NCI-H510A treated with DMSO at 0.1 percent for 48 hours (cell line): Measurements from ENCODE around the gene NPIPB8.
"Not testable (repeated sequence)": the region's sequence is repeated elsewhere in the genome, so short reads cannot be mapped to it uniquely, and the experiment has no call there.

Source experiments
- DNase-seq: peaks from one replicate; lab custom pipeline; 2025; lab: John Stamatoyannopoulos, UW

Gene NPIPB8

GRCh38 chr16:28607116-28607623, 30.7 kb upstream of the NPIPB8 start:
- no peak for DNase-seq

DNA sequence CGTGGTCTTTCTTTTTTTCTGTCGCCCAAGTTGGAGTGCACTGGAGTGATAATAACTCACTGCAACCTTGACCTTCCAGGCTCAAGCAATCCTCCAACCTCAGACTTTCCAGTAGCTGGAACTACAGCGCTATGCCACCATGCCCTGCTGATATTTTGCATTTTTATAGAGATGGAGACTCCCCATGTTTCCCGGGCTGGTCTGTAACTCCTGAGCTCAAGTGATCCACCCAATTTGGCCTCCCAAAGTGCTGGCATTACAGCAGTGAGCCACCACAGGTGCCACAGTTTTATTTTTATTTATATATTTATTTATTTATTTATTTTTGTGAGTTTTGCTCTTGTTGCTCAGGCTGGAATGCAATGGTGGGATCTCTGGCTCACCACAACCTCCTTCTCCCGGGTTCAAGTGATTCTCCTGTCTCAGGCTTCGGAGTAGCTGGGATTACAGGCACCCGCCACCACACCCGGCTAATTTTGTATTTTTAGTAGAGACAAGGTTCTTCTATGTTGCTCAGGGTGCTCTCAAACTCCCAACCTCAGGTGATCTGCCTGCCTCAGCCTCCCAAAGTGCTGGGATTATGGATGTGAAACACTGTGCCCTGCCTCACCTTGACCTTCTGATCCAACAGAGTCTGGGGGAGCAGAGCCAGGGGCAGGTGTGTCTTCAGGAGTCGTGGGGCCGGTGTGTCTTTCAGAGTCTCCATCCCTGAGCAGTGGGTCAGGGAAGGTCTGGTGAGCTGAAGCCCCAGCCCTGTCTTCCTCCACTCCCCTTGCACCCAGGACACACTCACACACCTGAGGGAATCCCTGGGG, 30.0 kb upstream of the NPIPB8 start:
- not testable (repeated sequence) for DNase-seq

DNA sequence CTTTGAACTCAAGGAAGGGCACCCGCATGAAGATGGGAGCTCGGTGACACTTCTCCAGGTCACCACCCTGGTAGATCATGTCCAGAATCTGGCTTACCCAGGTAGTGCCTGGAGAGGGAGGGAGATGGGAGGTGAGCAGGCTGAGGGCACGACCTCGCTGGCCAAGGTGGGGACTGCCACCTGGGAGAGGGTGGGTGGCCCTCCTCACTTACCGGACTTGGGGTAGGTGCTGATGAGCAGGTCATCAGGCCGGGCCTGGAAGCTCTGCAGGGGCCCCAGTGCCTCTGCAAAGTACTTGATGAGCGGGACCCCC, 29.4 kb upstream of the NPIPB8 start:
- not testable (repeated sequence) for DNase-seq

DNA sequence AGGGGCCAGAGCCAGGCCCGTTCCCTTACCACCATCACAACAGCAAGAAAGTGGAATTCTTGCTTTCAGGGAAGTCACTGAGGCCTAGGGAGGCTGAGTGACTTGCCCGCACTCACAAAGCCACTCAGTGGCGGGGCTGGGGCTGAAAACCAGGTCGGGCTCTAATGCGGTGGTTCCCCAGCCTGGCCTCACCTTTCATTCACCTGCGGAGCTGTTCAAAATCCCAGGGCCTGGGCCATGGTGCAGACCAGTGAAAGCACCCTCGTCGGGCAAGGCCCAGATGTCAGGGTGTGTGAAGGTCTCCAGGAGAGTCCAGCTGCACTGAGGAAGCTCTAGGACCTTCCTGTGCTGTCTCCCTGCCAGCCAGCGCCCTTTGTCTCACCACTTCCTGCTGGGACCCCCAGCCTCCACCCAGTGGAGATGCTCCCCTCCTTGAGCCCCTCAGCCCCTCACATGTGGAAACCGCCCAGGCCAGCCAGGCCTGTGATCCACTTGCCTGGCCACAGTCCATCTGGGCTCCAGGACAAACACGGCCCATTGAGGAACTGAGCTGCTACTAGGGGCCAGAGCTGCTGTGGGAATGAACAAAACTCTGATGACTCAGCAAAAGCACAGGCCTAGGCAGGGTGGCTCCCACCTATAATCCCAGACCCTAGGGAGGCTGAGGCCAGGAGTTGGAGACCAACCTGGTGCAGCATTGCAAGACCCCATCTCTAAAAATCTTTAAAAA, 28.8 kb upstream of the NPIPB8 start:
- DNase-seq: not testable (repeated sequence)

GRCh38 chr16:28609631-28610594, 28.0 kb upstream of the NPIPB8 start, which contains the start of gene SULT1A1:
Gene SULT1A1 (minus strand): TSS chr16:28610044. CDS start chr16:28608855, 1,189 bp downstream.
- DNase-seq: no peak

- DNase-seq: no peak
Observed at GRCh38 chr16:28610595-28611191, 27.2 kb upstream of the NPIPB8 start.

- not testable (repeated sequence) for DNase-seq
Observed at GRCh38 chr16:28612359-28613280, 25.2 kb upstream of the NPIPB8 start.

GRCh38 chr16:28613912-28614311, 24.0 kb upstream of the NPIPB8 start:
- DNase-seq: not testable (repeated sequence)

DNA sequence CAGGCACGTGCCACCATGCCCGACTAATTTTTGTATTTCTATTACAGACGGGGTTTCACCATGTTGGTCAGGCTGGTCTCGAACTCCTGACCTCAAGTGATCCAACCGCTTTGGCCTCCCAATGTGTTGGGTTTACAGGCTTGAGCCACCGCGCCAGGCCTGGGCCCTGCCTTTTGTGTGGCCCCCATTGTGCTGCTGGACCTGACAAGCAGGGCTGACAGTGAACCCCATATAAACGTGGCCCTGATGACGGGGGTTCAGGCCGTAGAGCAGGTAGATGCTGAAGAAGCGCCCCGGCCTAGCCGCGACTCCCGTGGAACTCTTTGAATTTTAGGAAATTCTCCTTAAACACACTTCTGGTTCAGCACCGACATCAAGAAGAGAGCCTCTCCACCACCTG, 23.3 kb upstream of the NPIPB8 start:
- DNase-seq: not testable (repeated sequence)

DNA sequence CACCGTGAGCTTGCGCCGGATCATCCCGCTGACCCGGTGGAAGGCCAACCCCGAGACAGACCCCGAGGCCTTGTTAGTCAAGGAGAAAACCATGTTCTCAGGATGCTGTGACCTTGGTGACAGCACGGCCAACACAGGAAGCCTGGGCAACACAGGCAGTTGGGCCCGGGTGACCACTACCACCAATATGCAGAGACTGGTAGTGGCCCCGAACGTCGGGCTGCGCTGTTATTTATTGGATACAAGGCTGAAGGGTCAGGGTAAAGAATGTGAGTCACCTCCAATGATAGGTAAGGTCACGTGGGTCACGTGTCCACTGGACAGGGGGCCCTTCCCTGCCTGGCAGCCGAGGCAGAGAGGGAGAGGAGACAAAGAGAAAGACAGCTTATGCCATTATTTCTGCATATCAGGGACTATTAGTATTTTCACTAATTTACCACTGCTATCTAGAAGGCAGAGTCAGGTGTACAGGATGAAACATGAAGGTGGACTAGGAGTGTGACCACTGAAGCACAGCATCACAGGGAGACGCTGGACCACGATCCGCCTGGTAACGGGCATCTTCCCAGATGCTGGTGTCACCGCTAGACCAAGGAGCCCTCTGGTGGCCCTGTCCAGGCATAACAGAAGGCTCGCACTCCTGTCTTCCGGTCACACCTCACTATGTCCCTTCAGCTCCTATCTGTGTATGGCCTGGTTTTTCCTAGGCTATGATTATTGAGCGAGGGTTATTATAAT, 22.2 kb upstream of the NPIPB8 start:
- DNase-seq: peak; percentile 29

DNA sequence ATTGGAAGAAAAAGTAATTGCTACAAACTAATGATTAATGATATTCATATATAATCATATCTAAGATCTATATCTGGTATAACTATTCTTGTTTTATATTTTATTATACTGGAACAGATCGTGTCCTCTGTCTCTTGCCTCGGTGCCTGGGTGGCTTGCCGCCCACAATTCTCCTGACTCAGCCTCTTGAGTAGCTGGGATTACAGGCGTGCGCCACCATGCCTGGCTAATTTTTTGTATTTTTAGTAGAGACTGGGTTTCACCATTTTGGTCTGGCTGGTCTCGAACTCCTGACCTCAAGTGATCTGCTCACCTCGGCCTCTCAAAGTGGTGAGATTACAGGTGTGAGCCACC, 21.7 kb upstream of the NPIPB8 start:
- not testable (repeated sequence) for DNase-seq

DNA sequence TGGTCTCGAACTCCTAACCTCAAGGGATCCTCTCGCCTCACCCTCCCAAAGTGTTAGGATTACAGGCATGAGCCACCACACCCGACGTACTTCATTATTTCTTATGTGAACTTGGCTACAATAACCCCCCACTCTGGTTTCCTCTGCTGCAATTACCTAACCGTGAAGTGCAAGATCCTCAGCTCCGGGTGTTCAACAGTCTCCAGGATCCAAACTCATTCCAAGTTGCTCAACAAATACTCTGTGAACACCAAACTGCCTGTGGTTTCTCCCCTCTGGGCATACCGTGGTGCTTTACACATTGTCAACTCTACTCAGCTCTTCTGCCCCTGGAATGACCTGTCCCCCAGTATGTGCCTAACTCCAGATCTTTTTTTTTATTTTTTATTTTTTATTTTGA, 21.2 kb upstream of the NPIPB8 start:
- DNase-seq: no peak

- DNase-seq: no peak
Observed at GRCh38 chr16:28617874-28618273, 20.0 kb upstream of the NPIPB8 start.

DNA sequence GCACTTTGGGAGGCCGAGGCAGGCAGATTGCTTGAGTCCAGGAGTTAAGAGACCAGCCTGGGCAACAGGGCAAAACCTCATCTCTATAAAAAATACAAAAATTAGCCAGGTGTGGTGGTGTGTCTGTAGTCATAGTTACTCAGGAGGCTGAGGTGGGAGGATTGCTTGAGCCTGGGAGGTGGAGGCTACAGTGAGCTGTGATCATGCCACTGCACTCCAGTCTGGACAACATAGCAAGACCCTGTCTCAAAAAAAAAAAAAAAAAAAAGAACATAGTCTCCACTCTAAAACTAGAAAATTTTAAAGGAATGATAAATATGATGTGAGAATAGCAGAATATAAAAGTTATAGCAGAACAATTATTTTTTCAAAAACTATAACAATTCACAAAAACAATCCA, 17.5 kb upstream of the NPIPB8 start:
- not testable (repeated sequence) for DNase-seq

DNA sequence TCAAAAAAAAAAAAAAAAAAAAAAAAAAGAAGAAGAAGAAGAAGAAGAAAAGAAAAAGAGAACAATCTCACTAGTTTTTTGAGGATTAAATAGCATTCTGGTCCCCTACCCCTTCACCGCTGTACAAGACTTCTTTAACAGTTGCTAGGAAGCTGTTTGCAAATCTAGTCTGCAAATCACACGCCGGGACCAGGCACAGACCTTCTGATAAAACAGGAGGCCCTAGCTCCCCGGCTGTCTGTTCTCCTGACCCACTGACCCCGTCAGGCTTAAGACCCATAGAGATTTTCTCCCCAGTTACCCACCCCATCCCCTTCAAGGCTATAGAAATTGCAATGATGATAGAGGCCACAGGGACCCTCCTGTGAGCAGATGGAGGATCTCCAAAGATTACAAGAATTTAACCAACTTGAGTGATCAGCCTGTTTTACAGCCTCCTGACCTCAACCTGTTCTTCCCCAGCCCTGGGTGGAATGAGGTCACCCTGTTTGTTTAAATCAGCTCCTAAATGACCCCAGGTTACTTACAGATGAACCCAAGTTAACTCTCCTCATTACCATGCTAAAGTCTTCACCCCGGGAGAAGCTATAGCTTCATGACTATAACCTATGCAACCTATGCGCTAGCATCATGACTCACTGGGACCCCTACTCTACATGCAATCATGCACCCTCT, 16.2 kb upstream of the NPIPB8 start:
- DNase-seq: no peak

DNA sequence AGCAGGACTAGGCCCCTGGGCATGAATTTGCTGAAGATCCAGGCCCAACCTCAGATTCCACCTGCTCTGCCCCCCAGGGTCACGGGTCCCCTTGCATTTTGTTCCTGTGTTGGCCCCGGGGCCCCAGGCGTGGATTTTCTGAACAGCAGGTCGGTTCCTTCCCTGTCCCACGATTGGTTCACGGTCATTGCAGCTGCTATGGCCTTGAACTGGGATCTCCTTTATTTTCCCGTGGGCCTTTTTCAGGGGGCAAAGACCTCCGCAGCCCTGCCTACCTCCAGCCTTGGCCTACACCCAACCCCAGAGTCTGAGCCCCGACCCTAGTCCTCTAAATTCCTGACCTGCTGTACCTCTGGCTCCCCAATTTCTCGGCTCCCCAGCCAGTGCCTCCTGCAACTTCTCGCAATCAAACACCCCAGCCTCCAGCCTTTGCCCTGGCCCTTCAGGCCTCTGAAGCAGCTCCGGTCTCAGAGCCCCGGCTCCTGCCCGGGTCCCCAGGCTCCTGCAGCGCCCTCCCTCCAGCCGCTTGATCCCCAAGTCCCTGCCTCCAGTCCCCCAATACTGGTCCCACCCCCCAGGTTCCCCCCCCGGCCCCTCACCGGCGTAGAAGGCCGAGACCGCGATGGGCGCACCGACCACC, 15.2 kb upstream of the NPIPB8 start:
- not testable (repeated sequence) for DNase-seq

DNA sequence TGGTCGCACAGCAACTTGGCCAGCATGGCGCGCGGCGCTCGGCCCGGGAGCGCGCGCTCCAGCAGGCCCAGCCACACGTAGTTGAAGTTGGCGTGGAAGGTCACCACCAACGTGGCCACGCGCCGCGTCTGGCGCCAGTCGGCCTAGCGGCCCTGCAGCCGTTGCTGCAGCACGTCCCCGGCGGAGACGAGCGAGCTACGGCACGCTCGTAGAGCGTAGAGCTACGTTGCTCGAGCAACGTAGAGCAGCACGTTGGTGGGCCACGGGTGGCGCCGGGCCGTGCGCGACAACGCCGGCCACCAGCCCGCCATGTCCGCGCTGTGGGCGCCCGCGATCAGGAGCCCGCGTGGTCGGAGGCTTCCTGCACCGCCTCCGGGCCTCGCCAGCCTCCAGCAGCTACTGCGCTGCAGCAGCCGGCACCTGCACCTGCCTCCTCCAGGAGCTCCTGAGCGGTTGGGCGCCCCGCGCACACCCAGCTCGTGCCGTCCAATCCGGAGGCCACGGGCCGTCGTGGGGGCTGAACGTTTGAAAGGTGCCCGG, 14.6 kb upstream of the NPIPB8 start:
- DNase-seq: peak; percentile 88

GRCh38 chr16:28630905-28631304, 7.0 kb upstream of the NPIPB8 start:
- DNase-seq: not testable (repeated sequence)
